Measurements from ENCODE around the gene YTHDF2. TPM values are rescaled to one million over a fixed set of nuclear protein-coding genes. Genes with fewer than 3 reads are reported as not detected.
A peak's percentile ranks its signal among the peaks of the same experiment; 100 is the strongest.

Gene YTHDF2
- total RNA-seq, 5 donors from 2014 or later (not counting 1 experiment from before 2014, with no cell fraction given), result 61.3 to 77.3 (median 67.0) TPM

DNA sequence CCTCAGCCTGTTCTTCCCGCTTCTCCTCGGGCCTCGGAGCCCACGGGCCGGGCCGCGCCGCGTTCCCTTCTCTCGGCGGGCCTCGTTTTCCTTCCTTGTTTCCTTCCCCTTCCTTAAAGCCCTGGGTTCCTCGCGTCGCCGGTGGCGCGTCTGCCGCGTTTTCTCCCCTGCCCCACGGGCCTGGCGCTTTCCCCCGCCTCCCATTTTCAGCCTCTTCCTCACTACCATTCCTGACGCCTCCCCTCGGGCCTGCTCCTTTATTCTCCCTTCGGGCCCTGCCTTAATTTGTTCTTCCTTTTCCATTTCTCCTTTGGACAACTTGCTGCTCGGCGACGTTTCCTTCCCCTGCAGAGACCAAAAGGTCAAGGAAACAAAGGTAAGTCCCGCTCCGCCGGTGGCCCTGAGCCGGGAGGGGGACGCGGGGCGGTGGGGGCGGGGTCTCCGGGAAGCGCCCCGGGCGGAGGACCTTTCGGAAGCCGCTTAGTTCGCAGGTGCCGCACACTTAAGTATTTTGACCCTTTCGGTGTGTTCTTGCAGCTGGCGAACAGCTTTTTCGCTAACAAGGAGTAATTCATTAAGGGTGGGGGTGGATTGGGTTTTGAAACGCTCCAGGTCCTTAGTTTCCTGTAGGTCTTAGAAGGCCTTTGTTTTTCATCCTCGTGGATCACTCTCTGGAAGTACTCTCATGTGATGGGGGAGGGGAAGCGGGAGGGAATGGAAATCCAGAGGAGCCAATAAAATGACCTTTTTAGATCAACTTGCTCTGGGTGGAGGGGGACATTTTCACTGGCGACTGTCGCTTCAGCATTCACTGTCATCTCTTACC, 780 bp downstream of the YTHDF2 start:
- under 1% methylated on average over 48 of the region's 53 CpGs for WGBS (ENCODE audit: insufficient coverage)
- ATAC-seq (replicated peaks in 1 of 4) (peak in 1 of 4 experiments; percentile 4), DNase-seq (peak in 31 of 35 experiments; percentile 2 to 64 (median 21))
- Histone ChIP-seq H3K36me3 (ENCODE audit: control insufficient read depth in 2 of 2, extremely low read depth in 1 of 2, insufficient read depth in 1 of 2, low read length in 1 of 2) (peaks cover 5 to 36% of the 10 kb centered on the region in 2 donors), H3K27me3 (replicated peaks in 1 of 2; ENCODE audit: control insufficient read depth in 2 of 2, extremely low read depth in 1 of 2, insufficient read depth in 2 of 2, low read length in 1 of 2) (no peaks in the 10 kb centered on the region), H3K4me1 (ENCODE audit: control insufficient read depth in 1 of 2, extremely low read depth in 1 of 2, insufficient read depth in 2 of 2, low read length in 2 of 2) (peaks cover 19 to 36% of the 10 kb centered on the region in 2 experiments), H3K4me3 (ENCODE audit: control insufficient read depth in 1 of 2, extremely low read depth in 1 of 2, low read length in 1 of 2) (peak overlapping the region; percentile 69 to 92), H3K27ac (ENCODE audit: low read length) (peak overlapping the region; percentile 85), H3K9me3 (no peaks in the 10 kb centered on the region)
- Mint-ChIP-seq H3K4me1 (peaks cover 38 to 47% (median 45%) of the 10 kb centered on the region in 3 donors), H3K36me3 (peaks cover 16% of the 10 kb centered on the region), H3K4me3 (peak overlapping the region; percentile 93 to 98 (median 96)), H3K27me3 (no peaks in the 10 kb centered on the region), H3K27ac (peak overlapping the region; percentile 92 to 94), H3K9me3 (no peaks in the 10 kb centered on the region)
- POLR2A ChIA-PET, result interaction anchor here (0.6 to 1.5 kb wide), 16 partner anchors 9 to 491 kb away, joined by 3 to 32 read pairs (median 5); partner anchors contain the start of genes TAF12 (in 2 of the 2), GMEB1 (in 1 of the 2), RNU11 (in 1 of the 2) and SRSF4 (in 1 of the 2)
- CTCF ChIA-PET, result interaction anchor here (0.6 to 2.7 kb wide), 38 partner anchors 9 to 1757 kb away, joined by 3 to 92 read pairs (median 5); partner anchors contain the start of genes ATP5IF1 (in 1 of the 2), GMEB1 (in 1 of the 2), MED18 (in 1 of the 2) and RNU11 (in 1 of the 2)

GRCh38 chr1:28740118-28740517, 3.4 kb downstream of the YTHDF2 start:
- CTCF ChIA-PET, result interaction anchor here in 1 of 2 donors (1.5 kb wide), 1 partner anchor 12 kb away, joined by 3 read pairs; no protein-coding TSS in a partner anchor
- H3K36me3 Mint-ChIP-seq, result peaks cover 38% of the 10 kb centered on the region
- peak overlapping the region in 1 of 2 donors; percentile 63 for H3K27ac Mint-ChIP-seq

DNA sequence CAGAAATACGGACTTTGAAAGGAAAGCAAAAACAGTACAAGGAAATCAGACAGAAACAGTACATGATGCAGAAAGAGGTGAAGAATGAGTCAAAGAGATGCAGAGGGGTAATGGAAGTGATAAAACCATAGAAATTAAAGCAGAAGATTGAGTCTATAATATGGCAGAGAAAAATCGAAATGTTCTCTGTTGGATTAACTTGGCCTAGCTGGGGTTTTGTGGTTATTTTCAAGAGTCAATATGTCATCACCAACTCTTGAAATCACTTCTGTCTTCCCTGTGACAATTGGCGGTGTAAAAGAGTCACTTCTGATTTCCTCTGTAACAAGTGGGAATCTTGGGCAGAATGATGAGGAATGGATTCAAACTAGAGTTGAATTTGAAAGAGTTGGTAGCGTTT, 7.4 kb downstream of the YTHDF2 start:
- H3K4me1 ChIP-seq (ENCODE audit: control insufficient read depth in 1 of 2, extremely low read depth in 1 of 2, insufficient read depth in 2 of 2, low read length in 2 of 2), result peaks cover 18 to 57% of the 10 kb centered on the region in 2 experiments
- no peaks in the 10 kb centered on the region for H3K27me3 ChIP-seq (replicated peaks in 1 of 2; ENCODE audit: control insufficient read depth in 2 of 2, extremely low read depth in 1 of 2, insufficient read depth in 2 of 2, low read length in 1 of 2)
- Mint-ChIP-seq H3K36me3 (peaks cover 45% of the 10 kb centered on the region), H3K27ac (peak overlapping the region; percentile 67 to 68), H3K4me1 (peaks cover 73 to 83% (median 79%) of the 10 kb centered on the region in 3 donors), H3K27me3 (no peaks in the 10 kb centered on the region), H3K4me3 (peak overlapping the region; percentile 42 to 68 (median 53)), H3K9me3 (no peaks in the 10 kb centered on the region)
- peaks cover 6 to 51% of the 10 kb centered on the region in 2 donors for H3K36me3 ChIP-seq (ENCODE audit: control insufficient read depth in 2 of 2, extremely low read depth in 1 of 2, insufficient read depth in 1 of 2, low read length in 1 of 2)
- ChIA-PET POLR2A (no interaction called here), CTCF (no interaction called here)
- no peak overlapping the region for H3K4me3 ChIP-seq (ENCODE audit: control insufficient read depth in 1 of 2, extremely low read depth in 1 of 2, low read length in 1 of 2)
- DNase-seq (no peak), ATAC-seq (replicated peaks in 1 of 4) (no peak)
- H3K9me3 ChIP-seq, result no peaks in the 10 kb centered on the region
- WGBS (ENCODE audit: insufficient coverage), result 50% methylated on average over 2 of the region's 4 CpGs
- no peak overlapping the region for H3K27ac ChIP-seq (ENCODE audit: low read length)

More at GRCh38 chr1:28740118-28740517, 3.4 kb downstream of the YTHDF2 start:
- H3K36me3 ChIP-seq (ENCODE audit: control insufficient read depth in 2 of 2, extremely low read depth in 1 of 2, insufficient read depth in 1 of 2, low read length in 1 of 2), result peaks cover 6 to 62% of the 10 kb centered on the region in 2 donors
- H3K27ac ChIP-seq (ENCODE audit: low read length), result no peak overlapping the region
- DNase-seq (no peak), ATAC-seq (replicated peaks in 1 of 4) (no peak)
- no peaks in the 10 kb centered on the region for H3K9me3 ChIP-seq
- POLR2A ChIA-PET, result interaction anchor here in 1 of 2 donors (0.5 kb wide), 1 partner anchor 9 kb away, joined by 12 read pairs; no protein-coding TSS in a partner anchor
- H3K27me3 Mint-ChIP-seq, result no peaks in the 10 kb centered on the region
- no peaks in the 10 kb centered on the region for H3K9me3 Mint-ChIP-seq
- peaks cover 25 to 45% of the 10 kb centered on the region in 2 experiments for H3K4me1 ChIP-seq (ENCODE audit: control insufficient read depth in 1 of 2, extremely low read depth in 1 of 2, insufficient read depth in 2 of 2, low read length in 2 of 2)
- peak overlapping the region; percentile 0 to 98 (median 32) for H3K4me3 Mint-ChIP-seq
- H3K4me1 Mint-ChIP-seq, result peaks cover 60 to 69% (median 69%) of the 10 kb centered on the region in 3 donors
- no peak overlapping the region for H3K4me3 ChIP-seq (ENCODE audit: control insufficient read depth in 1 of 2, extremely low read depth in 1 of 2, low read length in 1 of 2)
- no peaks in the 10 kb centered on the region for H3K27me3 ChIP-seq (replicated peaks in 1 of 2; ENCODE audit: control insufficient read depth in 2 of 2, extremely low read depth in 1 of 2, insufficient read depth in 2 of 2, low read length in 1 of 2)

- DNase-seq (no peak), ATAC-seq (replicated peaks in 1 of 4) (no peak)
- WGBS (ENCODE audit: insufficient coverage), result no CpG with 5 or more reads among the region's 6 CpGs
- Mint-ChIP-seq H3K9me3 (no peaks in the 10 kb centered on the region), H3K4me1 (peaks cover 78 to 86% (median 82%) of the 10 kb centered on the region in 3 donors), H3K36me3 (peaks cover 45% of the 10 kb centered on the region), H3K27ac (no peak overlapping the region), H3K27me3 (no peaks in the 10 kb centered on the region), H3K4me3 (peak overlapping the region in 1 of 3 donors; percentile 72)
- H3K4me3 ChIP-seq (ENCODE audit: control insufficient read depth in 1 of 2, extremely low read depth in 1 of 2, low read length in 1 of 2), result no peak overlapping the region
- no peaks in the 10 kb centered on the region for H3K27me3 ChIP-seq (replicated peaks in 1 of 2; ENCODE audit: control insufficient read depth in 2 of 2, extremely low read depth in 1 of 2, insufficient read depth in 2 of 2, low read length in 1 of 2)
- no peak overlapping the region for H3K27ac ChIP-seq (ENCODE audit: low read length)
- peaks cover 23 to 64% of the 10 kb centered on the region in 2 experiments for H3K4me1 ChIP-seq (ENCODE audit: control insufficient read depth in 1 of 2, extremely low read depth in 1 of 2, insufficient read depth in 2 of 2, low read length in 2 of 2)
- peaks cover 11 to 43% of the 10 kb centered on the region in 2 donors for H3K36me3 ChIP-seq (ENCODE audit: control insufficient read depth in 2 of 2, extremely low read depth in 1 of 2, insufficient read depth in 1 of 2, low read length in 1 of 2)
- CTCF ChIA-PET, result interaction anchor here in 1 of 2 donors (2.3 kb wide), 1 partner anchor 9 kb away, joined by 6 read pairs; the partner anchor contains the start of gene YTHDF2
- POLR2A ChIA-PET, result interaction anchor here (0.6 kb wide), 2 partner anchors 228 to 1590 kb away, joined by 3 read pairs; no protein-coding TSS in a partner anchor
- H3K9me3 ChIP-seq, result no peaks in the 10 kb centered on the region
Observed at GRCh38 chr1:28745653-28746173, 9.0 kb downstream of the YTHDF2 start.

GRCh38 chr1:28750330-28750729, 13.6 kb downstream of the YTHDF2 start:
- Mint-ChIP-seq H3K4me3 (peak overlapping the region in 2 of 3 donors; percentile 39 to 72), H3K4me1 (peaks cover 63 to 80% (median 67%) of the 10 kb centered on the region in 3 donors), H3K9me3 (no peaks in the 10 kb centered on the region), H3K27ac (peak overlapping the region in 1 of 2 donors; percentile 25), H3K36me3 (peaks cover 23% of the 10 kb centered on the region), H3K27me3 (no peaks in the 10 kb centered on the region)
- Histone ChIP-seq H3K4me1 (ENCODE audit: control insufficient read depth in 1 of 2, extremely low read depth in 1 of 2, insufficient read depth in 2 of 2, low read length in 2 of 2) (peaks cover 23 to 81% of the 10 kb centered on the region in 2 experiments), H3K36me3 (ENCODE audit: control insufficient read depth in 2 of 2, extremely low read depth in 1 of 2, insufficient read depth in 1 of 2, low read length in 1 of 2) (peaks cover 5 to 10% of the 10 kb centered on the region in 2 donors), H3K4me3 (ENCODE audit: control insufficient read depth in 1 of 2, extremely low read depth in 1 of 2, low read length in 1 of 2) (no peak overlapping the region), H3K9me3 (no peaks in the 10 kb centered on the region), H3K27ac (ENCODE audit: low read length) (no peak overlapping the region), H3K27me3 (replicated peaks in 1 of 2; ENCODE audit: control insufficient read depth in 2 of 2, extremely low read depth in 1 of 2, insufficient read depth in 2 of 2, low read length in 1 of 2) (no peaks in the 10 kb centered on the region)
- ChIA-PET CTCF (interaction anchor here in 1 of 2 donors (2.4 kb wide), 1 partner anchor 14 kb away, joined by 15 read pairs; the partner anchor contains the start of gene YTHDF2), POLR2A (interaction anchor here in 1 of 2 donors (0.6 kb wide), 1 partner anchor 170 kb away, joined by 3 read pairs; no protein-coding TSS in a partner anchor)
- ATAC-seq (replicated peaks in 1 of 4) (no peak), DNase-seq (no peak)
- 79% methylated on average over 2 of the region's 5 CpGs for WGBS (ENCODE audit: insufficient coverage)
